Lung (tissue), 12 donors: ENCODE data around the gene C19orf85. TPM values are rescaled to one million over a fixed set of nuclear protein-coding genes. Genes with fewer than 3 reads are reported as not detected.

Experiments
- ATAC-seq: fragments of 200-7000 bp; cut with Tn5 transposase; one replicate; pipeline ENCODE4 v1.9.1; 2020; ENCODE audit warnings: moderate number of reproducible peaks; ENCODE audit not compliant: insufficient read depth, low FRiP score
- DNase-seq, 3 donors: peaks; one replicate each; pipeline ENCODE4 v3.0.0-alpha.2; 2013 to 2017
- H3K27ac ChIP-seq, 2 donors: one replicate each; pipeline ENCODE4 v1.5.1; 2013; ENCODE audit warnings: mild to moderate bottlenecking in 2 of 2, moderate library complexity in 2 of 2, control low read depth in 1 of 2, inconsistent platforms in 1 of 2, low read depth in 1 of 2, low read length in 1 of 2
- H3K27me3 ChIP-seq, 3 donors: one replicate each; pipeline ENCODE4 v1.5.1; 2013; ENCODE audit warnings: low read length in 2 of 3; ENCODE audit not compliant: control insufficient read depth in 3 of 3, insufficient read depth in 3 of 3
- H3K36me3 ChIP-seq, 4 donors: one replicate each; pipeline ENCODE4 v1.5.1; 2013; ENCODE audit warnings: low read length in 4 of 4, mild to moderate bottlenecking in 1 of 4, moderate library complexity in 1 of 4; ENCODE audit not compliant: control insufficient read depth in 4 of 4, insufficient read depth in 4 of 4
- H3K4me1 ChIP-seq, 5 donors: one replicate each; pipeline ENCODE4 v1.5.1; 2013; ENCODE audit warnings: low read length in 5 of 5, mild to moderate bottlenecking in 2 of 5, moderate library complexity in 1 of 5; ENCODE audit not compliant: control insufficient read depth in 5 of 5, insufficient read depth in 5 of 5
- H3K4me3 ChIP-seq: one replicate; pipeline ENCODE4 v1.5.1; 2013; ENCODE audit warnings: mild to moderate bottlenecking, control low read depth, moderate library complexity
- H3K9ac ChIP-seq, 2 donors: one replicate each; pipeline ENCODE4 v1.5.1; 2013; ENCODE audit warnings: low read length in 2 of 2, control low read depth in 1 of 2; ENCODE audit not compliant: insufficient read depth in 1 of 2
- H3K9me3 ChIP-seq, 4 donors: one replicate each; pipeline ENCODE4 v1.5.1; 2013; ENCODE audit warnings: low read length in 3 of 4, mild to moderate bottlenecking in 1 of 4, moderate library complexity in 1 of 4; ENCODE audit not compliant: control insufficient read depth in 4 of 4, insufficient read depth in 3 of 4
- WGBS, 2 donors: extraction: QIAGEN DNeasy Blood & Tissue Kit; methylation state at CpG; one replicate each; pipeline ENCODE4 v1.1.7; 2013; 5-methylcytosine and 5-hydroxymethylcytosine counted together
- polyA plus RNA-seq, 2 donors: library from polyadenylated mRNA; stranded (reverse); fragments of 200-250 nt; gene quantifications; one replicate each; pipeline ENCODE4 v1.2.1, GENCODE V29; 2013
- total RNA-seq, 2 donors: library from RNA; depleted of rRNA in 1 of 2; stranded (reverse); fragments of >200 nt in 1 of 2; gene quantifications; one replicate each; pipeline ENCODE4 v1.2.1, GENCODE V29; 2014 to 2021
- TF ChIP-seq, protein P1 (sequence below): IDR thresholded peaks from 2 replicates; pipeline ENCODE4 v1.5.1; 2012; ENCODE audit warnings: mild to moderate bottlenecking; ENCODE audit errors: control extremely low read depth, extremely low read depth
- donor health status: control.
- donor health status: control.
- donor health status: Bipolar disorder and iron deficiency.
- donor health status: healthy.
- donor health status: DM: yes; HTN: yes; CAD: no.

Gene C19orf85
- total and polyA plus RNA-seq, 4 donors: not detected

DNA sequence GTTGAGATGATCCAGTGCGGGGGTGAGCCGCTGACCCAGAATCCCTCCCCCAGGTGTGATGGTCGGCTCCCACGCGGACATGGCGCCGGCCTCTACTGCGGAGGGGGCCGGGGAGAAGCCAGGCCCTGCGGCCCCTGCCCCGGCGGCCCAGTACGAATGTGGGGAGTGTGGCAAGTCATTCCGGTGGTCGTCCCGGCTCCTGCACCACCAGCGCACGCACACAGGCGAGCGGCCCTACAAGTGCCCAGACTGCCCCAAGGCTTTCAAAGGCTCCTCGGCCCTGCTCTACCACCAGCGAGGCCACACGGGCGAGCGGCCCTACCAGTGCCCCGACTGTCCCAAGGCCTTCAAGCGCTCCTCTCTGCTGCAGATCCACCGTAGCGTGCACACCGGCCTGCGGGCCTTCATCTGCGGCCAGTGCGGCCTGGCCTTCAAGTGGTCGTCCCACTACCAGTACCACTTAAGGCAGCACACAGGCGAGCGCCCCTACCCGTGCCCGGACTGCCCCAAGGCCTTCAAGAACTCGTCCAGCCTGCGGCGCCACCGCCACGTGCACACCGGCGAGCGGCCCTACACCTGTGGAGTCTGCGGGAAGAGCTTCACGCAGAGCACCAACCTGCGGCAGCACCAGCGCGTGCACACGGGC, 16.7 kb upstream of the C19orf85 start:
- Histone ChIP-seq H3K4me1 (peaks cover 4 to 24% (median 10%) of the 10 kb centered on the region in 5 donors), H3K9ac (no peak overlapping the region), H3K9me3 (no peaks in the 10 kb centered on the region), H3K27ac (no peak overlapping the region), H3K27me3 (no peaks in the 10 kb centered on the region), H3K4me3 (no peak overlapping the region), H3K36me3 (peaks cover 0 to 26% (median 1%) of the 10 kb centered on the region in 4 donors)
- TF ChIP-seq, protein P1, sequence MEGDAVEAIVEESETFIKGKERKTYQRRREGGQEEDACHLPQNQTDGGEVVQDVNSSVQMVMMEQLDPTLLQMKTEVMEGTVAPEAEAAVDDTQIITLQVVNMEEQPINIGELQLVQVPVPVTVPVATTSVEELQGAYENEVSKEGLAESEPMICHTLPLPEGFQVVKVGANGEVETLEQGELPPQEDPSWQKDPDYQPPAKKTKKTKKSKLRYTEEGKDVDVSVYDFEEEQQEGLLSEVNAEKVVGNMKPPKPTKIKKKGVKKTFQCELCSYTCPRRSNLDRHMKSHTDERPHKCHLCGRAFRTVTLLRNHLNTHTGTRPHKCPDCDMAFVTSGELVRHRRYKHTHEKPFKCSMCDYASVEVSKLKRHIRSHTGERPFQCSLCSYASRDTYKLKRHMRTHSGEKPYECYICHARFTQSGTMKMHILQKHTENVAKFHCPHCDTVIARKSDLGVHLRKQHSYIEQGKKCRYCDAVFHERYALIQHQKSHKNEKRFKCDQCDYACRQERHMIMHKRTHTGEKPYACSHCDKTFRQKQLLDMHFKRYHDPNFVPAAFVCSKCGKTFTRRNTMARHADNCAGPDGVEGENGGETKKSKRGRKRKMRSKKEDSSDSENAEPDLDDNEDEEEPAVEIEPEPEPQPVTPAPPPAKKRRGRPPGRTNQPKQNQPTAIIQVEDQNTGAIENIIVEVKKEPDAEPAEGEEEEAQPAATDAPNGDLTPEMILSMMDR: no peak
- ATAC-seq (no peak), DNase-seq (no peak)
- 96 to 97% methylated on average over 52 of the region's 52 CpGs for WGBS, 2 donors

DNA sequence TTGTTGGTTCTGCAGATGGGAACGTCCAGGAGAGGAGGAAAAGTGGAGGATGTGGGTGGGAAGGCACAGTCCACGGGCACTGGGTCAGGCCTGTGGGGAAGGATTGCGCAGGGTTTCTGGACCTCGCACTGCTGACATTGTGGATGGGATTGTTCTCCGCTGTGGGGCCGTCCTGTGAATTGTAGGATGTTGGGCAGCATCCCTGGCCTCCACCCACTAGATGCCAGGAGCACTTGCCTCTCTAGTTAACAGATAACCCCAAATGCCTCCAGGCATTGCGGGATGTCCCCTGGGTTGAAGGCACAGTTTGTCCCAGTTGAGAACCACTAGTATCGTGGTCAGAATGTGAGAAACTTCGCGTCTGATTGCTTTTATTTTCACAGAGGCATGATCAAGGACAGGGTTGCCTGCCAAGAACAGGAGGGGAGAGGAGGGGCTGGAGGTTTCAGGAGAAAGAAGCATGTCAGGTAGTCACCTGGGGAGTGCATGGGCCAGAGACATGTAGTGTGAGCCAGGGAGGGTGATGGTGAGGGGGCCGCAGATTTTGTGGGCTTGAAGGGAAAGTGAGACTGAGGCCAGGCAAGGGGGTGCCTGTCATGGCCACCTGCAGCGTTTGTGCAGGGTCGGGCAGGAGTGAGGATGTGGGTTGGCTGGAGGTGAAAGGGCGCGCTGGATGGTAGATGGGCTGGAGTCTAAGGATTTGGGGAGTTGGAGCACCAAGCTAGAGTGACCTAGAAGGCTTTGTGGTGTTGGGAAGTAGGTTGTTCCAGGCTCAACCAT, 15.1 kb upstream of the C19orf85 start:
- no peak overlapping the region for H3K9ac ChIP-seq
- no peaks in the 10 kb centered on the region for H3K27me3 ChIP-seq
- TF ChIP-seq, protein P1: no peak
- DNase-seq: no peak
- H3K4me1 ChIP-seq: peaks cover 0 to 20% (median 6%) of the 10 kb centered on the region in 5 donors
- 66 to 84% methylated on average over 15 of the region's 15 CpGs for WGBS, 2 donors
- ATAC-seq: no peak
- no peak overlapping the region for H3K4me3 ChIP-seq
- H3K27ac ChIP-seq: no peak overlapping the region
- no peaks in the 10 kb centered on the region for H3K9me3 ChIP-seq
- H3K36me3 ChIP-seq: peaks cover 0 to 26% (median 1%) of the 10 kb centered on the region in 4 donors

DNA sequence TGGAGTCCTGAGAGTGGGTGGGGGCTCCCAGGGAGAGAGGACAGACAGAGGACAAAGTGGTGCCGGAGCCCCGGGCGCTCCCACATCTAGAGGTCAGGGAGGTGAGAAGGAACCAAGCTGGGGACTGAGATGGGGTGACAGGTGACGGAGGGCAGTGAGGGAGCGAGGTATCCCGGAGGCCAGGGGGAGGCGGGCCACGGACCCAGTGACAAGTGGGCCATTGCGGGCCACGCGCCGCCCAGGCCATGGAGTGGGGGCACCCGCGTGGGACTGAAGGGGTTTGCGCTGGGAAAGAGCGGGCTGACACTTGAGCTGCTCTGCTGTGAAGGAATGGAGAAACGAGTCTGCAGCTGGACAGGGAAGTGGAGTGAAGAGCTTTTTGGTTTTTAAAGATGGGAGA, 14.5 kb upstream of the C19orf85 start:
- WGBS, 2 donors: 84 to 89% methylated on average over 17 of the region's 17 CpGs
- no peak for ATAC-seq
- H3K27ac ChIP-seq: no peak overlapping the region

More for the DNA sequence above, 14.5 kb upstream of the C19orf85 start:
- TF ChIP-seq, protein P1: no peak
- no peak overlapping the region for H3K4me3 ChIP-seq
- H3K27me3 ChIP-seq: no peaks in the 10 kb centered on the region
- H3K9ac ChIP-seq: no peak overlapping the region
- DNase-seq: no peak
- peaks cover 0 to 14% (median 4%) of the 10 kb centered on the region in 5 donors for H3K4me1 ChIP-seq
- H3K9me3 ChIP-seq: no peaks in the 10 kb centered on the region
- peaks cover 0 to 26% (median 1%) of the 10 kb centered on the region in 4 donors for H3K36me3 ChIP-seq
